Measurements from ENCODE around the gene ZCCHC10. TPM values are rescaled to one million over a fixed set of nuclear protein-coding genes. Genes with fewer than 3 reads are reported as not detected.

The ZCCHC10 gene
- total and polyA plus RNA-seq, 2 donors (not counting 3 experiments of a cell fraction or from before 2014, with no cell fraction given) = 25.9 to 32.1 TPM

- no peak overlapping the region for H3K4me2 ChIP-seq (ENCODE audit: insufficient read depth, low read length)
- TF ChIP-seq CTCF (IDR thresholded peaks at IDR 0.05; ENCODE audit: extremely low read depth in 1 of 2, insufficient read depth in 1 of 2, low read depth in 1 of 2, low read length in 2 of 2) (no peak), GATA2 (IDR thresholded peaks at IDR 0.05; ENCODE audit: insufficient read depth, insufficient read length, low read depth, low read length) (no peak), EZH2 (IDR thresholded peaks at IDR 0.05; ENCODE audit: borderline replicate concordance, low read depth, low read length, severe bottlenecking) (no peak), JUN (IDR thresholded peaks at IDR 0.05; ENCODE audit: borderline replicate concordance, insufficient read depth, insufficient read length, low read depth) (no peak), FOS (IDR thresholded peaks at IDR 0.05; ENCODE audit: borderline replicate concordance, insufficient read depth, low read length) (no peak), POLR2AphosphoS5 (IDR thresholded peaks at IDR 0.05; ENCODE audit: insufficient read depth, low read depth, low read length) (no peak), MYC (IDR thresholded peaks at IDR 0.05; ENCODE audit: low read depth, low read length) (no peak), POLR2A (IDR thresholded peaks at IDR 0.05; ENCODE audit: low read depth, low read length) (no peak)
- TF ChIP-seq, protein P1, sequence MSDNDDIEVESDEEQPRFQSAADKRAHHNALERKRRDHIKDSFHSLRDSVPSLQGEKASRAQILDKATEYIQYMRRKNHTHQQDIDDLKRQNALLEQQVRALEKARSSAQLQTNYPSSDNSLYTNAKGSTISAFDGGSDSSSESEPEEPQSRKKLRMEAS (IDR thresholded peaks at IDR 0.05; ENCODE audit: insufficient read depth, insufficient read length) = no peak
- H2AFZ ChIP-seq (ENCODE audit: low read depth, low read length) = no peak overlapping the region
- H3K4me1 ChIP-seq (ENCODE audit: control insufficient read depth, extremely low read depth, insufficient read depth, low read length) = no peaks in the 10 kb centered on the region
- H3K79me2 ChIP-seq (ENCODE audit: control insufficient read depth, insufficient read depth, low read length) = peaks cover 63% of the 10 kb centered on the region
- intact Hi-C loops (cut with micrococcal nuclease) = no loop called here
- dilution Hi-C loops (cut with MboI; ENCODE audit: extremely low pct_ligation_motif_present, low sequenced_read_pairs) = no loop called here
- peaks cover 4 to 5% of the 10 kb centered on the region in 2 experiments for H3K36me3 ChIP-seq (ENCODE audit: control insufficient read depth in 2 of 2, extremely low read depth in 1 of 2, insufficient read depth in 2 of 2, low read length in 2 of 2)
- no peaks in the 10 kb centered on the region for H4K20me1 ChIP-seq (replicated peaks; ENCODE audit: control insufficient read depth, extremely low read depth, insufficient read depth, low read length)
- no peaks in the 10 kb centered on the region for H3K27me3 ChIP-seq (ENCODE audit: control insufficient read depth in 2 of 2, insufficient read depth in 2 of 2, low read length in 2 of 2)
- FAIRE-seq (no peak), DNase-seq (ENCODE audit: low read depth, low spot score) (no peak)
- no peak overlapping the region for H3K27ac ChIP-seq (ENCODE audit: insufficient read depth, low read depth, low read length)
- BruUV-seq (replicated peaks) = no TSS peak
- POLR2A ChIA-PET = no interaction called here
- H3K9me3 ChIP-seq (replicated peaks; ENCODE audit: control insufficient read depth, insufficient read depth, low read length) = no peaks in the 10 kb centered on the region
- no peak overlapping the region for H3K9ac ChIP-seq (replicated peaks; ENCODE audit: extremely low read depth, insufficient read depth, low read length)
- CTCF ChIA-PET = interaction anchor here (1.0 kb wide), 1 partner anchor 11 kb away, joined by 3 read pairs; no protein-coding TSS in a partner anchor
- no peaks in the 10 kb centered on the region for H3K9me1 ChIP-seq (replicated peaks; ENCODE audit: control insufficient read depth, extremely low read depth, insufficient read depth, low read length)
- no peak overlapping the region for H3K4me3 ChIP-seq (replicated peaks in 1 of 3; ENCODE audit: insufficient read depth in 1 of 3, low read depth in 1 of 3, low read length in 3 of 3)
These were observed 49.5 kb upstream of the ZCCHC10 start for GRCh38 chr5:133075572-133076536.

Measured in endothelial cell of umbilical vein (primary cell).